A673 (cell line): ENCODE data around the gene MDM2.

Experiments used
- CTCF ChIP-seq: fragments of 300-800, 200-600 bp; sonication (generic); conservative IDR thresholded peaks from 2 replicates; pipeline ENCODE4 v1.5.1; 2017; ENCODE audit warnings: low read depth, mild to moderate bottlenecking, antibody characterized with exemption, low read length, moderate library complexity, mixed read lengths
- EZH2 ChIP-seq: fragments of 200-600 bp; sonication (generic); IDR thresholded peaks from 2 replicates; pipeline ENCODE4 v1.6.1; 2017; ENCODE audit warnings: borderline replicate concordance, low read depth, mild to moderate bottlenecking, mixed read lengths, antibody characterized with exemption, low read length; ENCODE audit not compliant: poor library complexity, severe bottlenecking

GRCh38 chr12:68870443-68870842, 62.5 kb downstream of the MDM2 start:
- no peak for TF ChIP-seq CTCF
- no peak for TF ChIP-seq EZH2
